Astrocyte (in vitro differentiated cells and primary cell): ENCODE measurements around the gene MAPKAP1.

ENCODE experiments used
- CTCF ChIP-seq: IDR thresholded peaks from 2 replicates; pipeline ENCODE4 v1.5.1; 2011; ENCODE audit warnings: low read depth, mild to moderate bottlenecking, inconsistent platforms, low read length, moderate library complexity; ENCODE audit not compliant: insufficient read depth
- EZH2 ChIP-seq: IDR thresholded peaks from 2 replicates; pipeline ENCODE4 v1.6.1; 2012; ENCODE audit warnings: mild to moderate bottlenecking, low read length, inconsistent platforms; ENCODE audit not compliant: insufficient read depth

- TF ChIP-seq CTCF = no peak
- no peak for TF ChIP-seq EZH2
Measured at GRCh38 chr9:125529589-125530515, 177.2 kb downstream of the MAPKAP1 start.
